B cell (primary cell): ENCODE data around the gene MYOCOS. TPM values are rescaled to one million over a fixed set of nuclear protein-coding genes. Genes with fewer than 3 reads are reported as not detected.

Source experiments
- polyA plus RNA-seq: library from polyadenylated mRNA; depleted of rRNA; stranded (reverse); fragments of >200 nt; gene quantifications from 2 replicates; pipeline ENCODE4 v1.2.3, GENCODE V29; 2012
- total RNA-seq, 2 donors: library from RNA; stranded (reverse); fragments of 120-200 nt in 1 of 2; gene quantifications; 1 replicate in 1 of 2; 2 replicates in 1 of 2; pipeline versions ENCODE4 v1.2.3 to v1.2.4, GENCODE V29; 2013 to 2022

The MYOCOS gene
- total and polyA plus RNA-seq, 2 donors (not counting 1 experiment from before 2014, with no cell fraction given): 0.39 TPM; not detected in 1

Other genes starting within 250 kb of the MYOCOS start
- 300 and 305 TPM in 2 replicates for gene PRRC2C, start 136.7 kb upstream of the MYOCOS start, total RNA-seq
- 65.4 and 82.9 TPM in 2 replicates for gene PRRC2C, start 136.7 kb upstream of the MYOCOS start, polyA plus RNA-seq
- gene MYOC, start 30.4 kb downstream of the MYOCOS start, total RNA-seq: not detected in 2 replicates
- not detected in 2 replicates for gene MYOC, start 30.4 kb downstream of the MYOCOS start, polyA plus RNA-seq
- gene VAMP4, start 119.8 kb downstream of the MYOCOS start, total RNA-seq: 17.5 and 21.8 TPM in 2 replicates
- gene VAMP4, start 119.8 kb downstream of the MYOCOS start, polyA plus RNA-seq: 11.6 and 16.4 TPM in 2 replicates
- 33.0 and 35.4 TPM in 2 replicates for gene METTL13, start 159.4 kb downstream of the MYOCOS start, total RNA-seq
- gene METTL13, start 159.4 kb downstream of the MYOCOS start, polyA plus RNA-seq: 9.1 and 16.8 TPM in 2 replicates
- 1.3 and 1.5 TPM in 2 replicates for gene DNM3, start 219.3 kb downstream of the MYOCOS start, total RNA-seq
- 0.56 and 1.0 TPM in 2 replicates for gene DNM3, start 219.3 kb downstream of the MYOCOS start, polyA plus RNA-seq